HG03135 (cell line): ENCODE measurements around the gene SP110.
"Not testable (repeated sequence)": the region's sequence is repeated elsewhere in the genome, so short reads cannot be mapped to it uniquely, and the experiment has no call there.

Experiments
- ATAC-seq: cut with Tn5 transposase; IDR thresholded peaks from one replicate; pipeline ENCODE4 v1.9.1; 2021; ENCODE audit warnings: mild to moderate bottlenecking, moderate library complexity; ENCODE audit not compliant: unreplicated experiment

SP110 gene

DNA sequence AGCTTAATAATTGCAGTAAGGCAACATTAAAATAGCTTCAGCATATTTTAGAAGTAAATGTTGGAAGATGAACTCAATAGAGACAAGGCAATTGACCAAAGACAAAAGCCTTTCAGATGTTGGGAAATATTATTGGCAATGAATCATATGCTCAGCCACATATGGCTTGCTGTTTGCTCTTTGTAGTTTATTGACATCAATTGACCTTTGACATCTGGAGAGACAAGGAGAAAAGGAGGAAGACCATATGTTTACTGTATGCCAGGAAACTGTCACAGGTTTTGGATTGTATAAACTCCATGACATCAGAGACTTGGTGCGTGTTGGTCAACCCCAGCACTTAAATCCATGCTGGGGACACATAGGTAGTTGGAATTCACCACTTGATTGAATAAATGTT is 90.4 kb downstream of the SP110 start:
- ATAC-seq: no peak

DNA sequence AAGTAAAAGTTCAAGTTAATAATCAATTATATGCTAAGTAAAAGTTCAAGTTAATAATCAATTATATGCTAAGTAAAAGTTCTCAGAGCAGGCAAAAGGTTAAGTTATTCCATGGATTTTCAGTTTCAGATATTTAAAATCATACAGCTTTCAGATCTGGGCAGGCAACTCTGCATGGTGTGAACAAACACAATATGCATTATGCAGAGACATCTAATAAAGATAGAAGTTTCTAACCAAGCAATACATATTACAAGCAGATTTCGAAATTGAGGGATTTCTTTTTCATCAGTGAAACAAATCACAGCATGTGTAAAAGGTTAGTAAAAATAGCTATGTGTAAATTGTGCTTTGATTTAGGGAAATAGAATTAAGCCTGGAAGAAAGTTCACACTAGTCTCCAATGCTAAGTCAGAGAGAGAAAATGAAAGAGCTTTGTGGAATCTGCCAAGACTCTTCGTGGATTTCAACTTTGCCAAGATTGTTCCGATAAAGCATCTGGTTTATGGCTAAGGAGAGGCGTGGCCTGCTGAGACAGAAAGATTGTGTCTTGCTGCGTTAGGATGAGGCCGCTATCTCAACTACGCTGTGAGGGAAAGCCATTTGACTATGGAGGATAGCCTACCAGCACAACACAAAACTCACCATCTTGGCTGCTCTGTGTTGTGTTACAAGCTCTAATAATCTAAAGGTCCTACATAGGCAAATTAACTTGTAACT is 91.0 kb downstream of the SP110 start:
- ATAC-seq: no peak

DNA sequence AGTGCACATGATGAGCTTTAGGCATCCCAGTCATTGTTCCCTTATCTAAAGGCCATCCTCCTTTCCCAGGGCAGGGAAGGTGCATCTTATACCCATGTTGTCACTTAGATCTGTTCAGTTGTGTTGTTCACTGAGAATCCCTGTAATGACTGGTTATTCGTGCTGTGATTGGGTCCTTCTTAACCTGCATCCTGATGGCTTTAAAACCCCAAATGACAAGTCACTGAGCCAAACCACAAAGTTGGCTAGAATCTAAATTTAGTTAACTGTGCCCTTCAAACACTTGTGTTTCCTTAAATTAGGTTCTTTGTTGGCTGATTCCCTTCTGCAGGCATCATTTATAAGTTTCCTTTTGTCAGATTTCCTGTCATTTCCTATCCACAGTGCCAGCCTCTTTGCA is 92.6 kb downstream of the SP110 start:
- ATAC-seq: no peak

DNA sequence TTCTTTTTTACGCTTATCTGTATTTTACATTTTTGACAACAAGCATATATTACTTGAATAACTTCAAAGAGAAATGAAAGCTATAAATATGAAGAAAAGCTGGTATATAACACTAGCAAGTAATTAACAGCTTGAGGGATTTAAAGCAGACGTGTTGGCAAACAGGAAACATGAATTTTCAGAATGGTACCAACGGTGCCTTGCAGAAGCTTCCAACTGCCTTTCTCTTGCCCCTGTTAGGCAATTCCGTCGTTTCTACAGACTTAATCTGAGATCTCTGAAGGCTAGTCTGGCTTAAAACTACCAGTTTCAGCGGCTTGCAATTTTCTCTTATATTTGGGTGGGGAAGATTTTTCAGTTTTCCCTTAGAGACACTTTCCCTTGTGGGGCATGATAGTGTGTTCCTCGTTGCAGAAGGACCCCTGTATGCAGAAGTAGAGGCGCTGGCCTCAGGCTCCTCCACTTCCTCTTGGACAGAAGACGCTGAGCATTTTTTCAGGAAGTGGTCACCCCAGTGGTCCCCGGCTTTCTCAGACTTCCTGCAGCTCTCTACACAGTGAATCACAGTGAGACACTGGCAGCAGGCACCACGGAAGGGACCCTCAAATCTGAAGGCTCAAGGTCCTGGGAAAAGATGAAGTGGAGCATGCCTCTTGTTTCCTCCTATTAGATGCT is 94.9 kb downstream of the SP110 start:
- peak; percentile 69 for ATAC-seq

DNA sequence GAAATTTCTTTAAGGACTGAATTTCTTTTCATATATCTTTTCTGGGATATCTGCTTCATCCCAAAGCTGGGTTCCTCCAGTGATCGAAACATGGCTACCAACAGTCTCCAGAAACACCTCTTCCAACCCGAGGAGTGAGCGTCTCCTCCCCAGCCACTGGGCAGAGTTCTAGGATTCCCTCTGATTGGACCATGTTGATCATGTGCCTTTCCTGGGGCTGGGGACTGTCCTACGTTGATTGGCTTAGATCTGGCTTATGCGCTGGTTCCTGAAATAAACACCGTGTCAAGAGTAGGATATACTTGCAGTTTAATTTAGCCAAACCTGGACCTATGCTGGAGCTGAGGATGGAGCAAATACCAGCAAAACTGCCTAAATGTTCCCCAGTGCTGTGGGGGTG is 95.5 kb downstream of the SP110 start:
- ATAC-seq: no peak

DNA sequence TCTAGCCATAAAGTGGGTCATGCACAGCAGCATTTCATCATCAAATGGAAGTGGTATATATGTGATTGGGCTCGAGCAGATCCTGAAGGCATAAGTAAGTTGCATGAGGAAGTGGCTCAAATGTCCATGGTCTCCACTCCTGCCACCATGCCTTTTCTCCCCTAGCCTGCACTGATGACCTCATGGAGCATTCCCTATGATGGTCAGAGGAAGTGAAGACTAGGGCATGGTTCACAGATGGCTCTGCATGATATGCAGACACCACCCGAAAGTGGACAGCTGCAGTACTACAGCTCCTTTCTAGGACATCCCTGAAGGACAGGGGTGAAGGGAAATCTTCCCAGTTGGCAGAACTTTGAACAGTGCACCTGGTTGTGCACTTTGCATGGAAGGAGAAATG is 99.4 kb downstream of the SP110 start:
- not testable (repeated sequence) for ATAC-seq

DNA sequence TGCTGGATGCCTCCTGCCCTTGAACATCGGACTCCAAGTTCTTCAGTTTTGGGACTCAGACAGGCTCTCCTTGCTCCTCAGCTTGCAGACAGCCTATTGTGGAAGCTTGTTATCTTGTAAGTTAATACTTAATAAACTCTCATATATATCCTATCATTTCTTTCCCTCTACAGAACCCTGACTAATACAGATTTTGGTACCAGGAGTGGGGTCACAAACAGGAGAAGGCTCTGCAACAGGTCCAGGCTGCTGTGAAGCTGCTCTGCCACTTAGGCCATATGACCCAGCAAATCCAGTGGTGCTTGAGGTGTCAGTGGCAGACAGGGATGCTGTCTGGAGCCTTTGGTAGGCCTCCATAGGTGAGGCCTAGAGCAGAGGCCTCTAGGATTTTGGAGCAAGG is 100.0 kb downstream of the SP110 start:
- ATAC-seq: not testable (repeated sequence)
